Ishikawa (cell line): ENCODE data around the gene MAP4K5.

Experiments
- CEBPB ChIP-seq: IDR thresholded peaks from 2 replicates; pipeline ENCODE4 v1.6.1; 2012
- EP300 ChIP-seq: IDR thresholded peaks from 2 replicates; pipeline ENCODE4 v1.6.1; 2012; ENCODE audit warnings: borderline replicate concordance
- MAX ChIP-seq: IDR thresholded peaks from 2 replicates; pipeline ENCODE4 v1.6.1; 2012
- RAD21 ChIP-seq: IDR thresholded peaks from 2 replicates; pipeline ENCODE4 v1.6.1; 2012; ENCODE audit warnings: low read depth
- TAF1 ChIP-seq: IDR thresholded peaks from 2 replicates; pipeline ENCODE4 v1.6.1; 2012; ENCODE audit warnings: low read depth, mild to moderate bottlenecking
- TEAD4 ChIP-seq: IDR thresholded peaks from 2 replicates; pipeline ENCODE4 v1.6.1; 2012
- USF1 ChIP-seq: IDR thresholded peaks from 2 replicates; pipeline ENCODE4 v1.6.1; 2012
- YY1 ChIP-seq: IDR thresholded peaks from 2 replicates; pipeline ENCODE4 v1.6.1; 2012; ENCODE audit warnings: low read depth

GRCh38 chr14:50425816-50426215 lies 106.6 kb downstream of the MAP4K5 start:
- TF ChIP-seq TAF1 (no peak), YY1 (no peak), USF1 (no peak), RAD21 (no peak), MAX (no peak), CEBPB (no peak), EP300 (no peak), TEAD4 (no peak)
